Stimulated activated CD4-positive, alpha-beta T cell treated with anti-CD3 and anti-CD28 coated beads, Interleukin-2, amount 100 ng/mL, for 48 hours (primary cell): ENCODE data around the gene PVALEF.

Source experiments
- DNase-seq, 2 donors: peaks; one replicate each; pipeline ENCODE4 v3.0.0-alpha.2; 2020

Gene PVALEF

GRCh38 chr17:81186203-81186602 is 20.9 kb downstream of the PVALEF start:
- no peak for DNase-seq

- DNase-seq: no peak
Measured at GRCh38 chr17:81187120-81187519, 21.8 kb downstream of the PVALEF start.

- DNase-seq: no peak
Measured at GRCh38 chr17:81187586-81188490, 22.5 kb downstream of the PVALEF start.

GRCh38 chr17:81188491-81188840 is 23.2 kb downstream of the PVALEF start:
- no peak for DNase-seq

- DNase-seq: no peak
Measured at GRCh38 chr17:81189016-81189415, 23.7 kb downstream of the PVALEF start.

GRCh38 chr17:81189670-81190530 is 24.6 kb downstream of the PVALEF start:
- no peak for DNase-seq

- no peak for DNase-seq
Measured at GRCh38 chr17:81190591-81190990, 25.3 kb downstream of the PVALEF start.

GRCh38 chr17:81191116-81191515 is 25.8 kb downstream of the PVALEF start:
- no peak for DNase-seq

GRCh38 chr17:81191646-81192045 is 26.3 kb downstream of the PVALEF start:
- no peak for DNase-seq

GRCh38 chr17:81192386-81193050 is 27.2 kb downstream of the PVALEF start:
- DNase-seq: no peak

GRCh38 chr17:81193051-81193410 is 27.7 kb downstream of the PVALEF start:
- no peak for DNase-seq

GRCh38 chr17:81193470-81194224 is 28.3 kb downstream of the PVALEF start:
- DNase-seq: no peak

GRCh38 chr17:81194225-81194760 is 29.0 kb downstream of the PVALEF start:
- no peak for DNase-seq

GRCh38 chr17:81194941-81195901 is 29.9 kb downstream of the PVALEF start:
- no peak for DNase-seq

GRCh38 chr17:81195941-81196495 is 30.7 kb downstream of the PVALEF start:
- DNase-seq: no peak

GRCh38 chr17:81196505-81197408 is 31.4 kb downstream of the PVALEF start:
- DNase-seq: no peak

GRCh38 chr17:81197409-81197795 is 32.1 kb downstream of the PVALEF start:
- no peak for DNase-seq

GRCh38 chr17:81197831-81198490 is 32.7 kb downstream of the PVALEF start:
- DNase-seq: no peak

- no peak for DNase-seq
Measured at GRCh38 chr17:81198826-81199481, 33.6 kb downstream of the PVALEF start.
